IMR-90 (cell line): ENCODE measurements around the gene ADAM15.

Source experiments
- BHLHE40 ChIP-seq: fragments of 150-350 bp; IDR thresholded peaks from 2 replicates; pipeline ENCODE4 v1.6.1; 2016; ENCODE audit warnings: mild to moderate bottlenecking, low read depth, low read length
- CEBPB ChIP-seq: IDR thresholded peaks from 2 replicates; pipeline ENCODE4 v1.6.1; 2012; ENCODE audit warnings: low read depth, low read length, improper control_type of control experiment
- FOS ChIP-seq: fragments of 150-350 bp; IDR thresholded peaks from 2 replicates; pipeline ENCODE4 v1.6.1; 2016; ENCODE audit warnings: low read depth, low read length
- MAZ ChIP-seq: IDR thresholded peaks from 2 replicates; pipeline ENCODE4 v1.6.1; 2012; ENCODE audit warnings: low read depth, mild to moderate bottlenecking, low read length, improper control_type of control experiment, moderate library complexity, borderline replicate concordance
- MXI1 ChIP-seq: IDR thresholded peaks from 2 replicates; pipeline ENCODE4 v1.6.1; 2012; ENCODE audit warnings: low read depth, mild to moderate bottlenecking, low read length, moderate library complexity, borderline replicate concordance
- NFE2L2 ChIP-seq: fragments of 150-350 bp; IDR thresholded peaks from 2 replicates; pipeline ENCODE4 v1.6.1; 2016; ENCODE audit warnings: low read depth, mild to moderate bottlenecking, low read length
- POLR2A ChIP-seq: IDR thresholded peaks from 2 replicates; pipeline ENCODE4 v1.6.1; 2012; ENCODE audit warnings: mild to moderate bottlenecking, low read depth, low read length
- RAD21 ChIP-seq: IDR thresholded peaks from 2 replicates; pipeline ENCODE4 v1.6.1; 2012; ENCODE audit warnings: low read length, improper control_type of control experiment
- RCOR1 ChIP-seq: IDR thresholded peaks from 2 replicates; pipeline ENCODE4 v1.6.1; 2012; ENCODE audit warnings: mild to moderate bottlenecking, low read length, improper control_type of control experiment; ENCODE audit not compliant: insufficient replicate concordance
- RFX5 ChIP-seq: IDR thresholded peaks from 2 replicates; pipeline ENCODE4 v1.8.0; 2012; ENCODE audit warnings: low read depth, mild to moderate bottlenecking, low read length, moderate library complexity
- SMC3 ChIP-seq: fragments of 150-350 bp; IDR thresholded peaks from 2 replicates; pipeline ENCODE4 v1.6.1; 2016; ENCODE audit warnings: low read depth, mild to moderate bottlenecking, antibody characterized with exemption, low read length, moderate library complexity
- TF ChIP-seq, protein P1 (sequence below): fragments of 150-350 bp; IDR thresholded peaks from 2 replicates; pipeline ENCODE4 v1.6.1; 2017; ENCODE audit warnings: mild to moderate bottlenecking, antibody characterized with exemption, low read length, low read depth
- TF ChIP-seq, protein P2 (sequence below): conservative IDR thresholded peaks from 2 replicates; pipeline ENCODE4 v1.5.1; 2012; ENCODE audit warnings: mild to moderate bottlenecking, low read depth, low read length, improper control_type of control experiment
- TF ChIP-seq, protein P3 (sequence below): fragments of 150-350 bp; IDR thresholded peaks from 2 replicates; pipeline ENCODE4 v1.6.1; 2016; ENCODE audit warnings: low read depth, mild to moderate bottlenecking, low read length, moderate library complexity, borderline replicate concordance

DNA sequence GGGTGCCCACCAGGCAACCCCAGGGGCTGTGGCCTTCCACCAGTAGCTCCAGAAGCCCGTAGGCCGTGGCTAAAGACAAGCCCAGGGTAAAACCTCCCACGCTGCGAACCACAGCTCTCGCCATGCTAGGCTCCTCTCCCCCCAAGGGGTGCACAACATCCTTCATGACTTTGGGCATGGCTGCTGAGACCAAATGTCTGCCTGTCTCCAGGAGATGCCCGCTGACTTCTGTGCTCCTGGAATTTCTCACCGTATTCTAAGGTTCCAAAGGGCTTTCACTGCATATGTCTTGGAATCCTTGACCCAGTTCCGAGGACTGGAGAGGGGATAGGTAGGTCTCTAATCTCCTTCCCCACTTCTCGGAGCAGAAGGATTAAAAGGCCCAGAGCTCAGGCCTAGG is 17.6 kb upstream of the ADAM15 start, which contains the start of the genes DCST1 and DCST2:
- no peak for TF ChIP-seq POLR2A
- TF ChIP-seq, protein P1, sequence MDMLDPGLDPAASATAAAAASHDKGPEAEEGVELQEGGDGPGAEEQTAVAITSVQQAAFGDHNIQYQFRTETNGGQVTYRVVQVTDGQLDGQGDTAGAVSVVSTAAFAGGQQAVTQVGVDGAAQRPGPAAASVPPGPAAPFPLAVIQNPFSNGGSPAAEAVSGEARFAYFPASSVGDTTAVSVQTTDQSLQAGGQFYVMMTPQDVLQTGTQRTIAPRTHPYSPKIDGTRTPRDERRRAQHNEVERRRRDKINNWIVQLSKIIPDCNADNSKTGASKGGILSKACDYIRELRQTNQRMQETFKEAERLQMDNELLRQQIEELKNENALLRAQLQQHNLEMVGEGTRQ, result no peak
- TF ChIP-seq, protein P2, sequence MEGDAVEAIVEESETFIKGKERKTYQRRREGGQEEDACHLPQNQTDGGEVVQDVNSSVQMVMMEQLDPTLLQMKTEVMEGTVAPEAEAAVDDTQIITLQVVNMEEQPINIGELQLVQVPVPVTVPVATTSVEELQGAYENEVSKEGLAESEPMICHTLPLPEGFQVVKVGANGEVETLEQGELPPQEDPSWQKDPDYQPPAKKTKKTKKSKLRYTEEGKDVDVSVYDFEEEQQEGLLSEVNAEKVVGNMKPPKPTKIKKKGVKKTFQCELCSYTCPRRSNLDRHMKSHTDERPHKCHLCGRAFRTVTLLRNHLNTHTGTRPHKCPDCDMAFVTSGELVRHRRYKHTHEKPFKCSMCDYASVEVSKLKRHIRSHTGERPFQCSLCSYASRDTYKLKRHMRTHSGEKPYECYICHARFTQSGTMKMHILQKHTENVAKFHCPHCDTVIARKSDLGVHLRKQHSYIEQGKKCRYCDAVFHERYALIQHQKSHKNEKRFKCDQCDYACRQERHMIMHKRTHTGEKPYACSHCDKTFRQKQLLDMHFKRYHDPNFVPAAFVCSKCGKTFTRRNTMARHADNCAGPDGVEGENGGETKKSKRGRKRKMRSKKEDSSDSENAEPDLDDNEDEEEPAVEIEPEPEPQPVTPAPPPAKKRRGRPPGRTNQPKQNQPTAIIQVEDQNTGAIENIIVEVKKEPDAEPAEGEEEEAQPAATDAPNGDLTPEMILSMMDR, result no peak
- TF ChIP-seq SMC3, result no peak
- TF ChIP-seq RFX5, result no peak
- no peak for TF ChIP-seq MXI1
- TF ChIP-seq CEBPB, result no peak
- TF ChIP-seq BHLHE40, result no peak
- TF ChIP-seq FOS, result no peak
- no peak for TF ChIP-seq MAZ
- TF ChIP-seq RAD21, result no peak
- TF ChIP-seq RCOR1, result no peak
- TF ChIP-seq NFE2L2, result no peak
- TF ChIP-seq, protein P3, sequence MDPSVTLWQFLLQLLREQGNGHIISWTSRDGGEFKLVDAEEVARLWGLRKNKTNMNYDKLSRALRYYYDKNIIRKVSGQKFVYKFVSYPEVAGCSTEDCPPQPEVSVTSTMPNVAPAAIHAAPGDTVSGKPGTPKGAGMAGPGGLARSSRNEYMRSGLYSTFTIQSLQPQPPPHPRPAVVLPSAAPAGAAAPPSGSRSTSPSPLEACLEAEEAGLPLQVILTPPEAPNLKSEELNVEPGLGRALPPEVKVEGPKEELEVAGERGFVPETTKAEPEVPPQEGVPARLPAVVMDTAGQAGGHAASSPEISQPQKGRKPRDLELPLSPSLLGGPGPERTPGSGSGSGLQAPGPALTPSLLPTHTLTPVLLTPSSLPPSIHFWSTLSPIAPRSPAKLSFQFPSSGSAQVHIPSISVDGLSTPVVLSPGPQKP, result no peak
